ENCODE results near the gene RND1. TPM values are rescaled to one million over a fixed set of nuclear protein-coding genes. Genes with fewer than 3 reads are reported as not detected.

RND1 gene
- total and polyA plus RNA-seq, 2 of the 13 experiments (the other 11 are each of a cell fraction or from before 2014, with no cell fraction given) = 1.8 to 1.9 TPM

- TF ChIP-seq, protein P1, sequence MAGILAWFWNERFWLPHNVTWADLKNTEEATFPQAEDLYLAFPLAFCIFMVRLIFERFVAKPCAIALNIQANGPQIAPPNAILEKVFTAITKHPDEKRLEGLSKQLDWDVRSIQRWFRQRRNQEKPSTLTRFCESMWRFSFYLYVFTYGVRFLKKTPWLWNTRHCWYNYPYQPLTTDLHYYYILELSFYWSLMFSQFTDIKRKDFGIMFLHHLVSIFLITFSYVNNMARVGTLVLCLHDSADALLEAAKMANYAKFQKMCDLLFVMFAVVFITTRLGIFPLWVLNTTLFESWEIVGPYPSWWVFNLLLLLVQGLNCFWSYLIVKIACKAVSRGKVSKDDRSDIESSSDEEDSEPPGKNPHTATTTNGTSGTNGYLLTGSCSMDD (CRISPR knock-in tag; IDR thresholded peaks at IDR 0.05) = 0 out of 2 replicates have a peak, but pooled peaks have one; percentile 24
- TF ChIP-seq PATZ1 (CRISPR knock-in tag; IDR thresholded peaks at IDR 0.05) (peak; percentile 98), NR0B2 (CRISPR knock-in tag; IDR thresholded peaks at IDR 0.05) (peak; percentile 85), ZNF382 (CRISPR knock-in tag; IDR thresholded peaks at IDR 0.05; ENCODE audit: borderline replicate concordance) (no peak), GFI1 (CRISPR knock-in tag; IDR thresholded peaks at IDR 0.05; ENCODE audit: borderline replicate concordance) (no peak; the same call in 1 of the 2 replicates), KDM1A (CRISPR knock-in tag; IDR thresholded peaks at IDR 0.05) (0 out of 2 replicates have a peak, but pooled peaks have one; percentile 42), MATR3 (CRISPR knock-in tag; IDR thresholded peaks at IDR 0.05) (no peak), ZNF484 (CRISPR knock-in tag; IDR thresholded peaks at IDR 0.05; ENCODE audit: borderline replicate concordance, low read depth) (no peak), NBN (conservative IDR thresholded peaks at IDR 0.05) (no peak), NCOA2 (CRISPR knock-in tag; IDR thresholded peaks at IDR 0.05) (no peak; the same call in 1 of the 2 replicates), ZNF550 (CRISPR knock-in tag; IDR thresholded peaks at IDR 0.05; ENCODE audit: borderline replicate concordance) (no peak)
- TF ChIP-seq, protein P2, sequence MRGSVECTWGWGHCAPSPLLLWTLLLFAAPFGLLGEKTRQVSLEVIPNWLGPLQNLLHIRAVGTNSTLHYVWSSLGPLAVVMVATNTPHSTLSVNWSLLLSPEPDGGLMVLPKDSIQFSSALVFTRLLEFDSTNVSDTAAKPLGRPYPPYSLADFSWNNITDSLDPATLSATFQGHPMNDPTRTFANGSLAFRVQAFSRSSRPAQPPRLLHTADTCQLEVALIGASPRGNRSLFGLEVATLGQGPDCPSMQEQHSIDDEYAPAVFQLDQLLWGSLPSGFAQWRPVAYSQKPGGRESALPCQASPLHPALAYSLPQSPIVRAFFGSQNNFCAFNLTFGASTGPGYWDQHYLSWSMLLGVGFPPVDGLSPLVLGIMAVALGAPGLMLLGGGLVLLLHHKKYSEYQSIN (CRISPR knock-in tag; IDR thresholded peaks at IDR 0.05; ENCODE audit: borderline replicate concordance) = no peak
- TF ChIP-seq, protein P3, sequence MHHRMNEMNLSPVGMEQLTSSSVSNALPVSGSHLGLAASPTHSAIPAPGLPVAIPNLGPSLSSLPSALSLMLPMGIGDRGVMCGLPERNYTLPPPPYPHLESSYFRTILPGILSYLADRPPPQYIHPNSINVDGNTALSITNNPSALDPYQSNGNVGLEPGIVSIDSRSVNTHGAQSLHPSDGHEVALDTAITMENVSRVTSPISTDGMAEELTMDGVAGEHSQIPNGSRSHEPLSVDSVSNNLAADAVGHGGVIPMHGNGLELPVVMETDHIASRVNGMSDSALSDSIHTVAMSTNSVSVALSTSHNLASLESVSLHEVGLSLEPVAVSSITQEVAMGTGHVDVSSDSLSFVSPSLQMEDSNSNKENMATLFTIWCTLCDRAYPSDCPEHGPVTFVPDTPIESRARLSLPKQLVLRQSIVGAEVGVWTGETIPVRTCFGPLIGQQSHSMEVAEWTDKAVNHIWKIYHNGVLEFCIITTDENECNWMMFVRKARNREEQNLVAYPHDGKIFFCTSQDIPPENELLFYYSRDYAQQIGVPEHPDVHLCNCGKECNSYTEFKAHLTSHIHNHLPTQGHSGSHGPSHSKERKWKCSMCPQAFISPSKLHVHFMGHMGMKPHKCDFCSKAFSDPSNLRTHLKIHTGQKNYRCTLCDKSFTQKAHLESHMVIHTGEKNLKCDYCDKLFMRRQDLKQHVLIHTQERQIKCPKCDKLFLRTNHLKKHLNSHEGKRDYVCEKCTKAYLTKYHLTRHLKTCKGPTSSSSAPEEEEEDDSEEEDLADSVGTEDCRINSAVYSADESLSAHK (CRISPR knock-in tag; IDR thresholded peaks at IDR 0.05; ENCODE audit: borderline replicate concordance) = no peak
- TF ChIP-seq, protein P4, sequence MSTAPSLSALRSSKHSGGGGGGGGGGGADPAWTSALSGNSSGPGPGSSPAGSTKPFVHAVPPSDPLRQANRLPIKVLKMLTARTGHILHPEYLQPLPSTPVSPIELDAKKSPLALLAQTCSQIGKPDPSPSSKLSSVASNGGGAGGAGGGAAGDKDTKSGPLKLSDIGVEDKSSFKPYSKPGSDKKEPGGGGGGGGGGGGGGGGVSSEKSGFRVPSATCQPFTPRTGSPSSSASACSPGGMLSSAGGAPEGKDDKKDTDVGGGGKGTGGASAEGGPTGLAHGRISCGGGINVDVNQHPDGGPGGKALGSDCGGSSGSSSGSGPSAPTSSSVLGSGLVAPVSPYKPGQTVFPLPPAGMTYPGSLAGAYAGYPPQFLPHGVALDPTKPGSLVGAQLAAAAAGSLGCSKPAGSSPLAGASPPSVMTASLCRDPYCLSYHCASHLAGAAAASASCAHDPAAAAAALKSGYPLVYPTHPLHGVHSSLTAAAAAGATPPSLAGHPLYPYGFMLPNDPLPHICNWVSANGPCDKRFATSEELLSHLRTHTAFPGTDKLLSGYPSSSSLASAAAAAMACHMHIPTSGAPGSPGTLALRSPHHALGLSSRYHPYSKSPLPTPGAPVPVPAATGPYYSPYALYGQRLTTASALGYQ (CRISPR knock-in tag; IDR thresholded peaks at IDR 0.05) = no peak
- TF ChIP-seq, protein P5, sequence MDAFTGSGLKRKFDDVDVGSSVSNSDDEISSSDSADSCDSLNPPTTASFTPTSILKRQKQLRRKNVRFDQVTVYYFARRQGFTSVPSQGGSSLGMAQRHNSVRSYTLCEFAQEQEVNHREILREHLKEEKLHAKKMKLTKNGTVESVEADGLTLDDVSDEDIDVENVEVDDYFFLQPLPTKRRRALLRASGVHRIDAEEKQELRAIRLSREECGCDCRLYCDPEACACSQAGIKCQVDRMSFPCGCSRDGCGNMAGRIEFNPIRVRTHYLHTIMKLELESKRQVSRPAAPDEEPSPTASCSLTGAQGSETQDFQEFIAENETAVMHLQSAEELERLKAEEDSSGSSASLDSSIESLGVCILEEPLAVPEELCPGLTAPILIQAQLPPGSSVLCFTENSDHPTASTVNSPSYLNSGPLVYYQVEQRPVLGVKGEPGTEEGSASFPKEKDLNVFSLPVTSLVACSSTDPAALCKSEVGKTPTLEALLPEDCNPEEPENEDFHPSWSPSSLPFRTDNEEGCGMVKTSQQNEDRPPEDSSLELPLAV (CRISPR knock-in tag; conservative IDR thresholded peaks at IDR 0.05; ENCODE audit: low read depth) = no peak
Measured at GRCh38 chr12:48851883-48852733, 13.6 kb downstream of the RND1 start, which contains the start of gene DDX23 (continued).

All from HepG2 (cell line).